Endothelial cell of umbilical vein (primary cell): Measurements from ENCODE around the gene ANKH. TPM values are rescaled to one million over a fixed set of nuclear protein-coding genes. Genes with fewer than 3 reads are reported as not detected.

Experiments used
- BruUV-seq: library from RNA; stranded (reverse); fragments of 400-500 nt; replicated peaks from 2 replicates; lab custom pipeline; 2021; lab: Mats Ljungman, UMichigan
- CTCF ChIA-PET: fragments of 300-600, 350-600 bp; sonication (Branson Sonifier 250); formaldehyde crosslinking; loops from one replicate; lab custom pipeline; 2021; ENCODE audit warnings: antibody characterized with exemption, inconsistent platforms; lab: Charles Lee
- POLR2A ChIA-PET: fragments of 300-600, 350-600 bp; sonication (Branson Sonifier 250); formaldehyde crosslinking; loops from one replicate; lab custom pipeline; 2021; ENCODE audit warnings: antibody characterized with exemption, inconsistent platforms; lab: Charles Lee
- DNase-seq: peaks from one replicate; pipeline ENCODE4 v3.0.0-alpha.2; 2011; ENCODE audit warnings: low read depth, low spot score
- FAIRE-seq: peaks from 2 replicates; lab custom pipeline; 2011; peaks lifted over from hg19 to GRCh38; lab: Jason Lieb, UNC
- H2AFZ ChIP-seq: 2 replicates; pipeline ENCODE4 v1.6.0; 2012; ENCODE audit warnings: low read depth, low read length, control low read depth, inconsistent platforms
- H3K27ac ChIP-seq: 2 replicates; pipeline ENCODE4 v1.5.1; 2011; ENCODE audit warnings: low read depth, mild to moderate bottlenecking, control low read depth, low read length, moderate library complexity; ENCODE audit not compliant: insufficient read depth
- H3K27me3 ChIP-seq, 2 experiments: 2 replicates each; pipeline versions ENCODE4 v1.6.0 to v1.6.1; 2011; ENCODE audit warnings: low read length in 2 of 2, mixed read lengths in 1 of 2; ENCODE audit not compliant: control insufficient read depth in 2 of 2, insufficient read depth in 2 of 2
- H3K36me3 ChIP-seq, 2 experiments: 2 replicates in 1 of 2; 3 replicates in 1 of 2; pipeline ENCODE4 v1.5.1; 2011; ENCODE audit warnings: low read length in 2 of 2, mild to moderate bottlenecking in 1 of 2, moderate library complexity in 1 of 2; ENCODE audit not compliant: control insufficient read depth in 2 of 2, insufficient read depth in 2 of 2; ENCODE audit errors: extremely low read depth in 1 of 2
- H3K4me1 ChIP-seq: 3 replicates; pipeline ENCODE4 v1.5.1; 2011; ENCODE audit warnings: mild to moderate bottlenecking, low read length; ENCODE audit not compliant: control insufficient read depth, insufficient read depth; ENCODE audit errors: extremely low read depth
- H3K4me2 ChIP-seq: 2 replicates; pipeline ENCODE4 v1.6.1; 2011; ENCODE audit warnings: low read length, control low read depth, mixed read lengths; ENCODE audit not compliant: insufficient read depth
- H3K4me3 ChIP-seq, 3 experiments: fragments of 200-600 bp in 1 of 3; sonication (generic), shearing (Covaris generic) in 1 of 3; replicated peaks in 1 of 3; 2 replicates each; pipeline ENCODE4 v1.5.1; 2011 to 2016; ENCODE audit warnings: control low read depth in 3 of 3, low read length in 3 of 3, mild to moderate bottlenecking in 2 of 3, inconsistent platforms in 1 of 3, low read depth in 1 of 3, moderate library complexity in 1 of 3; ENCODE audit not compliant: insufficient read depth in 1 of 3
- H3K79me2 ChIP-seq: 2 replicates; pipeline ENCODE4 v1.6.0; 2012; ENCODE audit warnings: low read length, inconsistent platforms; ENCODE audit not compliant: control insufficient read depth, insufficient read depth
- H3K9ac ChIP-seq: replicated peaks from 2 replicates; pipeline ENCODE3; 2011; ENCODE audit warnings: low read length, control low read depth; ENCODE audit not compliant: insufficient read depth; ENCODE audit errors: extremely low read depth
- H3K9me1 ChIP-seq: replicated peaks from 3 replicates; pipeline ENCODE4 v1.6.0; 2011; ENCODE audit warnings: mild to moderate bottlenecking, low read length; ENCODE audit not compliant: control insufficient read depth, insufficient read depth; ENCODE audit errors: extremely low read depth
- H3K9me3 ChIP-seq: replicated peaks from 2 replicates; pipeline ENCODE4 v1.5.1; 2012; ENCODE audit warnings: low read length, inconsistent platforms; ENCODE audit not compliant: control insufficient read depth, insufficient read depth
- H4K20me1 ChIP-seq: replicated peaks from 2 replicates; pipeline ENCODE3; 2011; ENCODE audit warnings: mild to moderate bottlenecking, low read length; ENCODE audit not compliant: control insufficient read depth, insufficient read depth; ENCODE audit errors: extremely low read depth
- CTCF ChIP-seq, 2 donors: IDR thresholded peaks; 1 replicate in 1 of 2; 2 replicates in 1 of 2; pipeline ENCODE4 v1.5.1; 2011; ENCODE audit warnings: low read length in 2 of 2, mild to moderate bottlenecking in 2 of 2, moderate library complexity in 2 of 2, control low read depth in 1 of 2, inconsistent platforms in 1 of 2, low read depth in 1 of 2; ENCODE audit not compliant: insufficient read depth in 1 of 2; ENCODE audit errors: extremely low read depth in 1 of 2
- EZH2 ChIP-seq: IDR thresholded peaks from 2 replicates; pipeline ENCODE4 v1.6.1; 2012; ENCODE audit warnings: borderline replicate concordance, low read depth, mild to moderate bottlenecking, moderate library complexity, low read length, inconsistent platforms; ENCODE audit not compliant: severe bottlenecking
- FOS ChIP-seq: IDR thresholded peaks from 2 replicates; pipeline ENCODE4 v1.6.1; 2011; ENCODE audit warnings: mild to moderate bottlenecking, low read length, moderate library complexity, borderline replicate concordance; ENCODE audit not compliant: insufficient read depth
- GATA2 ChIP-seq: IDR thresholded peaks from 2 replicates; pipeline ENCODE4 v1.7.0; 2011; ENCODE audit warnings: low read depth, mild to moderate bottlenecking, moderate library complexity, mixed read lengths, low read length; ENCODE audit not compliant: insufficient read length, insufficient read depth
- JUN ChIP-seq: IDR thresholded peaks from 2 replicates; pipeline ENCODE4 v1.6.1; 2011; ENCODE audit warnings: borderline replicate concordance, low read depth; ENCODE audit not compliant: insufficient read length, insufficient read depth
- MAX ChIP-seq: IDR thresholded peaks from 2 replicates; pipeline ENCODE4 v1.6.1; 2011; ENCODE audit not compliant: insufficient read depth, insufficient read length
- MYC ChIP-seq: IDR thresholded peaks from one replicate; pipeline ENCODE4 v1.6.1; 2011; ENCODE audit warnings: mild to moderate bottlenecking, low read depth, low read length
- POLR2A ChIP-seq: IDR thresholded peaks from 2 replicates; pipeline ENCODE4 v1.6.1; 2012; ENCODE audit warnings: low read depth, mild to moderate bottlenecking, control low read depth, low read length
- POLR2AphosphoS5 ChIP-seq: IDR thresholded peaks from 2 replicates; pipeline ENCODE4 v1.6.1; 2012; ENCODE audit warnings: low read depth, mild to moderate bottlenecking, control low read depth, low read length, moderate library complexity; ENCODE audit not compliant: insufficient read depth
- dilution Hi-C: fragments of 300-500 bp; cut with MboI; formaldehyde crosslinking; loops from one replicate; pipeline ENCODE4 v1.15.0; 2019; ENCODE audit warnings: low sequenced_read_pairs; ENCODE audit not compliant: extremely low pct_ligation_motif_present
- intact Hi-C: fragments of 100-400 bp; cut with micrococcal nuclease; formaldehyde crosslinking; loops from one replicate; pipeline ENCODE4 v1.10.0; 2022
- polyA plus RNA-seq, 4 experiments: library from polyadenylated mRNA; depleted of rRNA in 3 of 4; stranded (reverse) in 3 of 4; unstranded in 1 of 4; fragments of >200 nt; gene quantifications; 2 replicates each; pipeline versions ENCODE4 v1.2.1 to v1.2.3, GENCODE V29; 2011 to 2012; ENCODE audit warnings: missing spikeins in 1 of 4
- total RNA-seq: library from RNA; stranded (reverse); gene quantifications from 2 replicates; pipeline ENCODE4 v1.2.3, GENCODE V29; 2021

Gene ANKH
- total and polyA plus RNA-seq, 2 donors (not counting 3 experiments of a cell fraction or from before 2014, with no cell fraction given), result 12.7 to 31.4 TPM

- FAIRE-seq (no peak), DNase-seq (no peak)
- no TSS peak for BruUV-seq
- H3K9ac ChIP-seq, result no peak overlapping the region
- H2AFZ ChIP-seq, result no peak overlapping the region
- no peak overlapping the region for H3K4me3 ChIP-seq
- POLR2A ChIA-PET, result no interaction called here
- no peaks in the 10 kb centered on the region for H3K9me1 ChIP-seq
- H3K79me2 ChIP-seq, result no peaks in the 10 kb centered on the region
- H3K27ac ChIP-seq, result no peak overlapping the region
- no peaks in the 10 kb centered on the region for H3K27me3 ChIP-seq
- intact Hi-C loops, result no loop called here
- H3K9me3 ChIP-seq, result no peaks in the 10 kb centered on the region
- CTCF ChIA-PET, result interaction anchor here (1.1 to 3.9 kb wide), 3 partner anchors 23 to 295 kb away, joined by 3 to 23 read pairs (median 10); no protein-coding TSS in a partner anchor
- H4K20me1 ChIP-seq, result no peaks in the 10 kb centered on the region
- TF ChIP-seq EZH2 (no peak), MAX (no peak), CTCF (IDR thresholded peaks at IDR 0.05; ENCODE audit: extremely low read depth in 1 of 2, insufficient read depth in 1 of 2, low read depth in 1 of 2, low read length in 2 of 2) (no peak), POLR2A (no peak), JUN (no peak), POLR2AphosphoS5 (no peak), MYC (no peak), FOS (no peak), GATA2 (no peak)
- peaks cover 13% of the 10 kb centered on the region for H3K4me1 ChIP-seq
- H3K36me3 ChIP-seq, result peaks cover 9 to 13% of the 10 kb centered on the region in 2 experiments
- H3K4me2 ChIP-seq, result no peak overlapping the region
- dilution Hi-C loops, result no loop called here
Observed at GRCh38 chr5:14707811-14708390, 163.7 kb downstream of the ANKH start.
